Neural progenitor cell (in vitro differentiated cells): ENCODE results near the gene RNF123.

Source experiments
- CTCF ChIP-seq: fragments of 200-600 bp; sonication (generic); IDR thresholded peaks from 2 replicates; pipeline ENCODE4 v1.5.1; 2017; ENCODE audit warnings: antibody characterized with exemption, mild to moderate bottlenecking
- EZH2 ChIP-seq: fragments of 200-600 bp; sonication (generic); IDR thresholded peaks from 2 replicates; pipeline ENCODE4 v1.6.1; 2017; ENCODE audit warnings: antibody characterized with exemption, mild to moderate bottlenecking, moderate library complexity

DNA sequence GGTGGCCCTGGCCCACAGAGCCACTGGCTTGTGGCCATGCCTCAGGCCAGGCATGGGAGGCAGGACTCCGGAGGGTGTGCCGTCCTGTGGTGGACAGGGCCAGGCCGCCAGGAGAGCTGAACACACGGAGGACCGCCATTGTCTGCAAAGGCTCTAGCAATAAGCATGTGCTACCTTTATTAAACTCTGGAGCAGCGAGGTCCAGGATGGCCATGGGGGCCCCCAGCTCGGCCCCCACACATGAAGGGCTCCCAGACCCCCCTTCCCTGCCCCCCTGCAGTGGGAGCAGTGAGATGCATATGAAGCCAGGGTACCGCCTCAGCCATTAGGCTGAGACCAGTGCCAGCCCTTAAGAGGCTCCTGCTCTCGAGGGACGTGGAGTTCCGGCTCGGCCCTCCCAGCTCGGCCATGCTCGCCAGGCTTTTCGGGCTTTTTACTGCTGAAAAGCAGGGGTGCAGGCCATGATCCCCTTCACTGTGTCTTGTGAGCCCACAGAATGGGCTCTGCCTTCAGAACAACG lies 27.4 kb downstream of the RNF123 start:
- TF ChIP-seq CTCF (no peak), EZH2 (no peak)
